HG02943 (cell line): ENCODE measurements around the gene KLF2.
"Not testable (repeated sequence)": the region's sequence is repeated elsewhere in the genome, so short reads cannot be mapped to it uniquely, and the experiment has no call there.

Experiments used
- ATAC-seq: cut with Tn5 transposase; IDR thresholded peaks from one replicate; pipeline ENCODE4 v1.9.1; 2021; ENCODE audit warnings: mild to moderate bottlenecking, low read depth, moderate library complexity; ENCODE audit not compliant: unreplicated experiment

Gene KLF2

GRCh38 chr19:16335226-16335625 is 10.6 kb downstream of the KLF2 start:
- no peak for ATAC-seq

- ATAC-seq: no peak
These were observed 11.9 kb downstream of the KLF2 start for GRCh38 chr19:16336571-16336970.

- ATAC-seq: no peak
These were observed 13.3 kb downstream of the KLF2 start for GRCh38 chr19:16337809-16338469.

- ATAC-seq: no peak
These were observed 14.1 kb downstream of the KLF2 start for GRCh38 chr19:16338470-16339360.

- no peak for ATAC-seq
These were observed 14.7 kb downstream of the KLF2 start for GRCh38 chr19:16339361-16339725.

GRCh38 chr19:16340092-16340491 is 15.5 kb downstream of the KLF2 start:
- no peak for ATAC-seq

GRCh38 chr19:16340654-16341053 is 16.0 kb downstream of the KLF2 start:
- no peak for ATAC-seq

- ATAC-seq: peak; percentile 48
These were observed 17.5 kb downstream of the KLF2 start for GRCh38 chr19:16342002-16342715.

- no peak for ATAC-seq
These were observed 18.5 kb downstream of the KLF2 start for GRCh38 chr19:16343156-16343555.

GRCh38 chr19:16345457-16345856 is 20.8 kb downstream of the KLF2 start:
- no peak for ATAC-seq

GRCh38 chr19:16347099-16347498 is 22.5 kb downstream of the KLF2 start:
- not testable (repeated sequence) for ATAC-seq

- ATAC-seq: no peak
These were observed 23.1 kb downstream of the KLF2 start for GRCh38 chr19:16347706-16348105.

GRCh38 chr19:16349551-16350152 is 25.0 kb downstream of the KLF2 start:
- ATAC-seq: no peak

- no peak for ATAC-seq
These were observed 26.6 kb downstream of the KLF2 start for GRCh38 chr19:16351133-16351809.

GRCh38 chr19:16355293-16356043 is 30.8 kb downstream of the KLF2 start:
- ATAC-seq: no peak

- no peak for ATAC-seq
These were observed 33.8 kb downstream of the KLF2 start for GRCh38 chr19:16358456-16358855.

GRCh38 chr19:16359074-16359473 is 34.4 kb downstream of the KLF2 start:
- no peak for ATAC-seq

GRCh38 chr19:16359964-16360363 is 35.3 kb downstream of the KLF2 start:
- no peak for ATAC-seq

GRCh38 chr19:16360738-16361137 is 36.1 kb downstream of the KLF2 start:
- ATAC-seq: no peak

- no peak for ATAC-seq
These were observed 36.6 kb downstream of the KLF2 start for GRCh38 chr19:16361254-16361653.
